Measurements from ENCODE around the gene MCFD2. TPM values are rescaled to one million over a fixed set of nuclear protein-coding genes. Genes with fewer than 3 reads are reported as not detected.
"Not testable (repeated sequence)": the region's sequence is repeated elsewhere in the genome, so short reads cannot be mapped to it uniquely, and the experiment has no call there.

MCFD2 gene
- total RNA-seq, 1 donor from 2014 or later: 48.8 TPM

DNA sequence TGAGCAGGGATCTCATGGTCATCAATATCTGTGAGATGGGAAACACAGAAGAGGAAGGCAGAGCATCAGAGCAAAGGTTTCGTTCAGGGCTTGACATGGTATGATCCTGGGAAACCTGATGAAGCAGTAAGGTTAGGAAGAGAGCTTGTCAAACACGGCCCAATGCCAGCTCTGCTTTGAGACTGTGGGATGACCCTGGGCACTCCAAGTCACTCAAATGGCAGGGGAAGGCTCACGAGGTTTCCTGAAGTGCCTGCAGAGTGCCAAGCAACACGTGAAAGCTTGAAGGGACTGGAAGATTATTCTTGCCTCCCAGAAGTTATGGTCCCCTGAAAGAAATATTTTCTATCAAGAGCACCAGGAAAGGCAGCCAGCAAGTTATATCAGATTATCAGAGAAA is 6.5 kb downstream of the MCFD2 start:
- intact Hi-C loops (cut with micrococcal nuclease): no loop called here
- H3K36me3 Mint-ChIP-seq (ENCODE audit: low read depth): peaks cover 47% of the 10 kb centered on the region
- H3K4me3 Mint-ChIP-seq: no peak overlapping the region
- no peaks in the 10 kb centered on the region for H3K27me3 Mint-ChIP-seq (ENCODE audit: insufficient read depth)
- DNase-seq (ENCODE audit: low spot score): no peak
- no peaks in the 10 kb centered on the region for H3K9me3 Mint-ChIP-seq
- H3K4me1 Mint-ChIP-seq (ENCODE audit: low read depth): peaks cover 36% of the 10 kb centered on the region
- H3K27ac Mint-ChIP-seq: no peak overlapping the region

DNA sequence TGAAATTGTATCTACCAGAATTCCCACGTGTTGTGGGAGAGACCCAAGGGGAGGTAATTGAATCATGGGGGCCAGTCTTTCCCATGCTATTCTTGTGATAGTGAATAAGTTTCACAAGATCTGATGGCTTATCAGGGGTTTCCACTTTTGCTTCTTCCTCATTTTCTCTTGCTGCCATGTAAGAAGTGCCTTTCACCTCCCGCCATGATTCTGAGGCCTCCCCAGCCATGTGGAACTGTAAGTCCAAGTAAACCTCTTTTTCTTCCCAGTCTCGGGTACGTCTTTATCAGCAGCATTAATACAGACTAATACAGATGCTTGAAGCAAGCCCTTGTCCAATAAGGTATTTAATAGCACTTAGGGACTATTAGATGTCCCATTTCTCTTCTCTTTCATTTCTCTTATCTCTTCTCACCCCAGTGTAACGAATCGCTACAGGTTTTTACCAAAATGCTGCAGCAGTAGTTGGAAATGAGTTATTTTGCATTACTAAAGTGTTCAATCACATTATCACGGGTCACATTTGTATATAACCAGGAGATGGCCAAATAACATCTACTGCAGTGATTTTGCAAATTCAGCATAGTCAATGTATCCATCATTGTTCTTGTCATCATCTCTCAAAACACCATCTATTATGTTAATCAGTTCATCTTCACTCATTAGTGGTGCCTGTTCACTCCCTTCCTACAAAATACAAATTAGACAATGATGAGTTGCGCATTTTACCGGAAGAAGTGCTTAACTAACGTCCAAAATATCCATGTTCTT is 10.5 kb downstream of the MCFD2 start:
- H3K4me3 Mint-ChIP-seq; H3K27me3 Mint-ChIP-seq (ENCODE audit: insufficient read depth); DNase-seq (ENCODE audit: low spot score); H3K9me3 Mint-ChIP-seq; H3K27ac Mint-ChIP-seq; intact Hi-C loops (cut with micrococcal nuclease): not testable (repeated sequence)
- Mint-ChIP-seq H3K36me3 (ENCODE audit: low read depth) (peaks cover 50% of the 10 kb centered on the region), H3K4me1 (ENCODE audit: low read depth) (peaks cover 22% of the 10 kb centered on the region)

DNA sequence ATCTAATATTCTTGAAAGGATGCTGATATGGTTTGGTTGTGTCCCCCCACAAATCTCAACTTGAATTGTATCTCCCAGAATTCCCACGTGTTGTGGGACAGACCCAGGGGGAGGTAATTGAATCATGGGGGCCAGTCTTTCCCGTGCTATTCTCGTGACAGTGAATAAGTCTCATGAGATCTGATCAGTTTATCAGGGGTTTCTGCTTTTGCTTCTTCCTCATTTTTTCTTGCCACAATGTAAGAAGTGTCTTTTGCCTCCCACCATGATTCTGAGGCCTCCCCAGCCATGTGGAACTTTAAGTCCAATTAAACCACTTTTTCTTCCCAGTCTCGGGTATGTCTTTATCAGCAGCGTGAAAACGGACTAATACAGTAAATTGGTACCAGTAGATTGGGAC is 12.6 kb downstream of the MCFD2 start:
- peaks cover 37% of the 10 kb centered on the region for H3K36me3 Mint-ChIP-seq (ENCODE audit: low read depth)
- H3K9me3 Mint-ChIP-seq; DNase-seq (ENCODE audit: low spot score); intact Hi-C loops (cut with micrococcal nuclease); H3K4me3 Mint-ChIP-seq; H3K27me3 Mint-ChIP-seq (ENCODE audit: insufficient read depth); H3K4me1 Mint-ChIP-seq (ENCODE audit: low read depth); H3K27ac Mint-ChIP-seq: not testable (repeated sequence)

DNA sequence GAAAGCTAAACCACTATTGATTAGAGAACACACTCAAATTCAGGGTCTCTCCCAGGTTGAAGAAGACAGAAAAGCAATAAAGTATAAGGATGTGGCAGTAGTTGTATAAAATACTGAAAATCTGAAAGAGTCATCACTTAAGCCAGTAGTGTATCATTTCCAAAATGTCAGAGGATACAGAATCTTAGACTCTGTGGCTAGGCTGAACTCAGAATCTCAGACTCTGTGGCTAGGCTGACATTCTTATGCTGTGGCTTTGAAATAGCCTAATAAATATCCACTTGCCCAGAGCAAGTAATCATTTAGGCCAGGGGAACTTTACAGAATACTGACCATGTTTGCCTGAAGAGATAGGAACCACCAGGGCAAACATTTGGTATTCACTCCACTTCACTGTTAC is 13.1 kb downstream of the MCFD2 start:
- Mint-ChIP-seq H3K27ac (no peak overlapping the region), H3K4me1 (ENCODE audit: low read depth) (no peaks in the 10 kb centered on the region), H3K9me3 (no peaks in the 10 kb centered on the region), H3K36me3 (ENCODE audit: low read depth) (peaks cover 33% of the 10 kb centered on the region), H3K4me3 (no peak overlapping the region), H3K27me3 (ENCODE audit: insufficient read depth) (no peaks in the 10 kb centered on the region)
- no peak for DNase-seq (ENCODE audit: low spot score)
- intact Hi-C loops (cut with micrococcal nuclease): no loop called here

DNA sequence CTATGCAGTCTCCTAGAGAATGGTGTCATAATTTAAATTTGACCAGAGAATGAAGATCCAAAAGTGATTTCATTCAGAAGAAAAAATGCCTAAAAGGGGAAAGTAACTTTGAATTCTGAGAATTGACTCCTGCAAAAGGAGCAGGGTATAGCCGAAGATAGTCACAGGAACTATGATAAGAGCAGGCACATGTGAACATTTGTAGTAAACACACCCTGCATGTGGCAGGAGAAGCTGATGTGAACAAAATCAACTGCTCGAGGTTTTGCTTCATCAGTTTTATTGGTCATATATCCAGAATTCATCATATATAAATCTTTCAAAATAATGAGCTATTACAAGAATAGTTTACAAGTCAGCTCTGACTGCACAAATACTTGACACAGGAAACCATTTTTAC is 14.0 kb downstream of the MCFD2 start:
- H3K4me1 Mint-ChIP-seq (ENCODE audit: low read depth): no peaks in the 10 kb centered on the region
- peaks cover 25% of the 10 kb centered on the region for H3K36me3 Mint-ChIP-seq (ENCODE audit: low read depth)
- H3K4me3 Mint-ChIP-seq: no peak overlapping the region
- no peak overlapping the region for H3K27ac Mint-ChIP-seq
- intact Hi-C loops (cut with micrococcal nuclease): no loop called here
- no peak for DNase-seq (ENCODE audit: low spot score)
- no peaks in the 10 kb centered on the region for H3K9me3 Mint-ChIP-seq
- H3K27me3 Mint-ChIP-seq (ENCODE audit: insufficient read depth): peaks cover 3% of the 10 kb centered on the region

DNA sequence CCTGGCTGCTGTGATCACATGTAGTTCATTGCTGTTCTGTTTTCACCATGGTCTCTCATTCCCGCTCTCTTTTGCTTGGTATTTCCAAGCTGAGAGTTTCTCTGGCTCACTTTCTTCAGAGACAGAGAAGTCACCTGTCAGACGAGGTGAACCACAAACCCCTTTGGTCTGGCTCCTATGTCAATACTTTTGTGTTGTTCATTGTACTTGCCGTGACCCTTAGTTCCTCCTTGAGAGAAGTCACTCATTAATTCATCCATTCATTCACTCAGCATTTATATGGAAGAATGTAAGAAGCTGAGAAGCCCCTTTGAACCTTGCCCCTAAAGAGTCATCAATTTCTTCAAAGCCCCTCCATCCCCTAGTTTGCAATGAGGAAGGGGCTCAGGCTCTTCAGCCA is 15.2 kb downstream of the MCFD2 start:
- no peak overlapping the region for H3K4me3 Mint-ChIP-seq
- no peak for DNase-seq (ENCODE audit: low spot score)
- intact Hi-C loops (cut with micrococcal nuclease): no loop called here
- H3K4me1 Mint-ChIP-seq (ENCODE audit: low read depth): no peaks in the 10 kb centered on the region
- H3K27ac Mint-ChIP-seq: no peak overlapping the region
- peaks cover 3% of the 10 kb centered on the region for H3K27me3 Mint-ChIP-seq (ENCODE audit: insufficient read depth)
- no peaks in the 10 kb centered on the region for H3K9me3 Mint-ChIP-seq
- peaks cover 19% of the 10 kb centered on the region for H3K36me3 Mint-ChIP-seq (ENCODE audit: low read depth)

DNA sequence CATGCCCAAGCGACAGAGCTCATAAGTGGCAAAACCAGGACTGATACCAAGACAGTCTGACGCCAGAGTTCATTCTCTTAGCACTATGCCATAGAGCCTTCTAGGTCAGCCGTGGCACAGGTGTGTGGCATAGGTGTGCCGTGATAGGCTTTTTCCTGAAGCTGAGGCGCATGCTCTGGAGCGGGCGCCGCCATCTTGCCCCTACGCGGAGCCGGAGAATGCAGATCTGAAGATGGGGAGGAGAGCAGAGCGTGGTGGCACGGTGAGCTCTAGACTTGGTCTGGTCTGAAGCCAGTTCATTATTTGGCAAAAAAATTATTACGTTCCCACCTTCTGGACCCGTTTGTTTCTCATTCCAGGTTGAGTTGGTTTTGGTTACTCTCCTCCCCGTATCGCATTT is 16.6 kb downstream of the MCFD2 start:
- no peak overlapping the region for H3K4me3 Mint-ChIP-seq
- intact Hi-C loops (cut with micrococcal nuclease): no loop called here
- H3K4me1 Mint-ChIP-seq (ENCODE audit: low read depth): no peaks in the 10 kb centered on the region
- DNase-seq (ENCODE audit: low spot score): no peak
- no peaks in the 10 kb centered on the region for H3K9me3 Mint-ChIP-seq
- H3K27me3 Mint-ChIP-seq (ENCODE audit: insufficient read depth): peaks cover 3% of the 10 kb centered on the region
- H3K27ac Mint-ChIP-seq: no peak overlapping the region
- H3K36me3 Mint-ChIP-seq (ENCODE audit: low read depth): peaks cover 14% of the 10 kb centered on the region

DNA sequence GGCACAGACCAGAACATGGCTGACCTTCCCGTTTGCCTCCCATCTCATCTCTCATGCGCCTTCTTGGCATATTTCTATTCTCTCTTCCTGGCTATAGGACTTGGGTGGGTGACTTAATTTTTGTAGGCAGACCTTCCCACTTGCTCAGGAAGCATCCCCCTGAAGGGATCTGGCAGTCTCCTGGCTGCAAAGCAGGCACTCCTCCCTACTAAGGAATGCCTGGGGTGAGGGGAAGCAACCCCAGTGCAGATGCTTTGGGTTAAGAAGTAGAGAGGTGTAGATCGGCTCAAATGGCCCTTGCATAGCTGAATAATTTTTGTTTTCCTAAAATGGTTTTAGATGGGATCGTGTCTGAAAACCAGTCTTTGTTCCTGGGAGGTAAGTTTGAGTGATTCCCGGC is 17.6 kb downstream of the MCFD2 start:
- no peak for DNase-seq (ENCODE audit: low spot score)
- Mint-ChIP-seq H3K9me3 (no peaks in the 10 kb centered on the region), H3K4me3 (no peak overlapping the region), H3K36me3 (ENCODE audit: low read depth) (peaks cover 6% of the 10 kb centered on the region), H3K27ac (no peak overlapping the region), H3K4me1 (ENCODE audit: low read depth) (no peaks in the 10 kb centered on the region), H3K27me3 (ENCODE audit: insufficient read depth) (peaks cover 3% of the 10 kb centered on the region)
- intact Hi-C loops (cut with micrococcal nuclease): no loop called here

DNA sequence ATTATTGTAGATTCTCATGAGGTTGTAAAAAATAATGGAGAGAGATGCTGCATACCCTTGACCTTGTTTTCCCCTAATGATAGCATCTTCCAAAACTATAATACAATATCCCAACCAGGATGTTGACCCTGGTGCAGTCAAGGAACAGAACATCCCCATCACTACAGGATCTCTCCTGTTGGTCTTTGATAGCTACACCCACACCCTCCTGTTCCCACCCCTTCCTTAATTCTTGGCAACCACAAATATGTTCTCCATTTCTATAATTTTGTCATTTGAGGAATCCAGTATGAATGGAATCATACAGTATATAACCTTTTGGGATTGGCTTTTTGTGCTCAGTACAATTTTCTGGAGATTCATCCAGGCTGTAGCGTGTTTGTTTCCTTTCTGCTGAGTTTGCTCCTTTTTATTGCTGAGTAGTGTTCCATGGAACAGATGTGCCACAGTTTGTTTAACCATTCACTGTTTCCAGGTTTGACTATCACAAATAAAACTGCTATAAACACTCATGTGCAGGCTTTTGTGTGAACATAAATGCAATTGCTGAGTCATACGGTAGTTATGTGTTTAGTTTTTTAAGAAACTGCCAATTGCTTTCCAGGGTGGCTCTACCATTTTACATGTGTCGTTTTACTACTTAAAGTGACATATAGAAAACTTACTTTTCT is 22.2 kb downstream of the MCFD2 start:
- no peak for DNase-seq (ENCODE audit: low spot score)
- intact Hi-C loops (cut with micrococcal nuclease): no loop called here
- Mint-ChIP-seq H3K4me1 (ENCODE audit: low read depth) (no peaks in the 10 kb centered on the region), H3K9me3 (no peaks in the 10 kb centered on the region), H3K36me3 (ENCODE audit: low read depth) (no peaks in the 10 kb centered on the region), H3K27me3 (ENCODE audit: insufficient read depth) (peaks cover 9% of the 10 kb centered on the region), H3K4me3 (no peak overlapping the region), H3K27ac (no peak overlapping the region)

DNA sequence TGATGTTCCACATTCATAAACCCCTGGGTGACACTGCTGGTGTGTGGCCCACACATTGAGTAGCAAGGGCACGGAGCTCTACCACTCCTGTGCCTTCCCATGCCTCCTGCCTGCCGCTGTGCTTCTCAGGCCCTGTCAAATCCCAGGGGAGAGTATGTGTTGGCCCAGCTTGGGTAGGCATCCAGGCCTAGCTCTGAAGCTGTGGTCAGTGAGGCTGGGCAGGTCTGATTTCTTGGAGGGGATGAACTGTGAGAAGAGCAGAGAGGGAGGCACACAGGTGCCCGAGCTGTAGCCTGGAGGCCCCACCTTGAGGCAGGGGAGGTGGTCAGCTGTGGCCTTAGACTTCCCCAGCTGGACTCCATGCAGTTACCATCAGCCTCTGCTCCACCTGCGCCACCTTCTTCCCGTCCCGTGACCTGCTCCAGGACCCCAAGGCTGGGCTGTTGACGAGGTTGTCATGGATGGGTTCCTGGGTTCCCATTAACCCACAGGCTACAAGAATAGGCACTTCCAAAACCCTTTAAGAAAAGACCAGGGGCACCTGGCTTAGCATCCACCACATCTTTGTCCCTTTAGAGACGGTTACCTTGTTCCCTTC is 23.6 kb downstream of the MCFD2 start:
- H3K4me1 Mint-ChIP-seq (ENCODE audit: low read depth): peaks cover under 1% of the 10 kb centered on the region
- no peak for DNase-seq (ENCODE audit: low spot score)
- peaks cover 6% of the 10 kb centered on the region for H3K27me3 Mint-ChIP-seq (ENCODE audit: insufficient read depth)
- no peaks in the 10 kb centered on the region for H3K36me3 Mint-ChIP-seq (ENCODE audit: low read depth)
- H3K9me3 Mint-ChIP-seq: no peaks in the 10 kb centered on the region
- H3K27ac Mint-ChIP-seq: no peak overlapping the region
- intact Hi-C loops (cut with micrococcal nuclease): no loop called here
- H3K4me3 Mint-ChIP-seq: no peak overlapping the region

DNA sequence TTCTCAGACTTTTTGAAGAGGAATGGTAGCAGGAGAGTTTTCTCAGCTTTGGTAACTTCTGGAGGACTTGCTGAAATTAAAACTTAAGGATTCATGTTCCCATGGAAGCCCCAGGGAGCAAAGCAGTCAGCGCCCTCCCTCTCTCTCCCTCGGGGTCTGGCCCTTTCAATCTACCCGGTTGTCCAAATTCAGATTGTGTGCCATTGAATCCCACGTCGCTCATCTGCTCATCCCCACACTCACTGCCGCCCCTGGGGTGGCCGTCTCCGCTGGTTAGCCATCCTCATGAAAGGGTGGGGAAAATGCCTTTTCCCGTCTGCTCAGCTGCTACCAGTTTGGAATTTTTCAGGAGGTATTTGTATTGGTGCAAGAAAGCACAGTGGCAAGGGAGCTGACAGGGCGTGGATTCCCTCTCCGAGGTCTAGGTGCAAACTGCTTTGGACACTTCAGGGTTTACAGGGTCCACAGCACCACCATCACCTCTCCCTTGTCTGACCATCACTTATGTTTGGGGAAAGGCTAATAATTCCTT is 27.1 kb downstream of the MCFD2 start:
- intact Hi-C loops (cut with micrococcal nuclease): loop anchor here (5.0 kb wide), 2 partner anchors 111 to 896 kb away; no protein-coding TSS in a partner anchor
- Mint-ChIP-seq H3K9me3 (no peaks in the 10 kb centered on the region), H3K27ac (no peak overlapping the region), H3K4me3 (no peak overlapping the region), H3K4me1 (ENCODE audit: low read depth) (peaks cover 10% of the 10 kb centered on the region), H3K36me3 (ENCODE audit: low read depth) (no peaks in the 10 kb centered on the region), H3K27me3 (ENCODE audit: insufficient read depth) (peaks cover 13% of the 10 kb centered on the region)
- no peak for DNase-seq (ENCODE audit: low spot score)

DNA sequence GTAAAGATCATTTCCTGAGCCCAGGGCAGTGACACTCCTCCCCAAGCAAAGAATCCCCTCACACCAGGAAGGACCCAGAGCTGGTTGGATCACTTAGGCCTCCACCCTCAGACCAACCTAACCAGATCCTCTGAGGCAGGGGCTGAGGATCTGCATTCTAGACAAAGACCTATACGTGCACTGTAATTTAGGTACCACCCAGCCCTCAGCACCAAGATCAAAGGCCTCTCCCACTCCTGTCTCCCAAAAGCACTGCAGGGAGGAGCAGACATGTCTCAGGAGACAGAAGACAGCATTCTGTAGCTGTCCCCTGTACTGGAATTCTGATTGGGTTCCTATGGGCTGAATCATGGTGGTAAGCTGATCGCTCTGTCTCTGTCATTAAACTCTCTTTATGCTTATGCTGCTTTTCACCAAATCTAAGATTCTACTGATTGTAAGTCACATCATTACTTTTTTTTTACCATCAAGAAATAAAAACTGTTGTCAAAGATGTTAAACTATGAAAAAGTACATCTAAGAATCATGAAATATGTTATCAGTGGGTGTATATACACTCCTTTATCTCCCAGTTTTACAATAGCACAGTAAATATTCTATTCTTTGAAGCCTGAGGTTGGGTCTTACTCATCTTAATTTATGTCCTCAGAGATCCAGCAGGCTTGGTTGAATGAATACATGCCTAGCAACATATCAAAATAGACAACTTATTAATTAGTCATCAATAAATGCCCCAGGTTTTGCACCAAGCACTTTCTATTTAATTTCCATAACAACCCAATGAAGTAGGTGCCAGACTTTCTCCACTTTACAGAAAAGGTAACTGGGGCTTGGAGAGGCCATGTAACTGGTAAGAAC is 28.3 kb downstream of the MCFD2 start:
- Mint-ChIP-seq H3K4me3 (no peak overlapping the region), H3K9me3 (no peaks in the 10 kb centered on the region)
- intact Hi-C loops (cut with micrococcal nuclease): loop anchor here (5.0 kb wide), 2 partner anchors 110 to 895 kb away; no protein-coding TSS in a partner anchor

More for the DNA sequence above, 28.3 kb downstream of the MCFD2 start:
- H3K27ac Mint-ChIP-seq: no peak overlapping the region
- no peak for DNase-seq (ENCODE audit: low spot score)
- H3K4me1 Mint-ChIP-seq (ENCODE audit: low read depth): peaks cover 10% of the 10 kb centered on the region
- no peaks in the 10 kb centered on the region for H3K36me3 Mint-ChIP-seq (ENCODE audit: low read depth)
- H3K27me3 Mint-ChIP-seq (ENCODE audit: insufficient read depth): peaks cover 16% of the 10 kb centered on the region

Data from activated T-helper 1 cell treated with anti-CD3 and anti-CD28 coated beads, Interleukin-12 subunit alpha, Interleukin-12 subunit beta, Interleukin-2, Interleukin-4 antibody, amounts not matched to agents 30 ng/mL and 10 ng/mL and 1 ng/mL, durations not matched to agents 14 hours and 24 hours and 36 hours (primary cell).